Nephron progenitor cell (in vitro differentiated cells): Measurements from ENCODE around the gene SAA4.
"Not testable (repeated sequence)": the region's sequence is repeated elsewhere in the genome, so short reads cannot be mapped to it uniquely, and the experiment has no call there.

Experiments used
- DNase-seq: peaks from one replicate; pipeline ENCODE4 v3.0.0; 2021
- H3K27ac Mint-ChIP-seq: 2 replicates; pipeline ENCODE4 v1.8.0; 2021; ENCODE audit warnings: mild to moderate bottlenecking, moderate library complexity, mixed read lengths
- H3K27me3 Mint-ChIP-seq: 2 replicates; pipeline ENCODE4 v1.8.0; 2021; ENCODE audit warnings: mild to moderate bottlenecking, low read depth, mixed read lengths; ENCODE audit not compliant: poor library complexity
- H3K36me3 Mint-ChIP-seq: 2 replicates; pipeline ENCODE4 v1.8.0; 2021; ENCODE audit warnings: low read depth, mixed read lengths
- H3K4me1 Mint-ChIP-seq: 2 replicates; pipeline ENCODE4 v1.8.0; 2021; ENCODE audit warnings: mixed read lengths
- H3K4me3 Mint-ChIP-seq: 2 replicates; pipeline ENCODE4 v1.8.0; 2021; ENCODE audit warnings: mild to moderate bottlenecking, moderate library complexity, mixed read lengths
- H3K9me3 Mint-ChIP-seq: 2 replicates; pipeline ENCODE4 v1.8.0; 2021; ENCODE audit warnings: mild to moderate bottlenecking, moderate library complexity, mixed read lengths
- TF ChIP-seq, protein P1 (sequence below): fragments of 200-600 bp; sonication (generic); IDR thresholded peaks from 2 replicates; pipeline ENCODE4 v1.5.0; 2021; ENCODE audit warnings: antibody characterized with exemption

SAA4 gene

DNA sequence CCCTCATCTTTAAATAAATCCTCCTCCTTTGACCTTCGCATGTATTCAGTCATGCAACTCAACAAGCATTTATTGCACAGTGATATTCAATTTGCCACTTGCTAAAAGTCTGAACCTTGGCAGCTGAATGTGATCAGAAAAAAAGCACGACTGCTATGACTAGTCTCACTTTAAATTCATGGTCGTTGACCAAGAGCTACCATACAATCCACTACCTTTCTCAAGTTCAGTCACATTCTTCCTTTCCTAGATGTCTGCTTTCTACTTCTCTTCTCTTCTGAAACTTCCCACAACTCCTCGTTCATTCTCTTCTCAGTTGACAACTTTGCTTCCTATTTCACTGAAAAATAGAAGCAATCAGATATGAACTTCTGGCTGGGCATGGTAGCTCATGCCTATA lies 27.4 kb upstream of the SAA4 start:
- TF ChIP-seq, protein P1, sequence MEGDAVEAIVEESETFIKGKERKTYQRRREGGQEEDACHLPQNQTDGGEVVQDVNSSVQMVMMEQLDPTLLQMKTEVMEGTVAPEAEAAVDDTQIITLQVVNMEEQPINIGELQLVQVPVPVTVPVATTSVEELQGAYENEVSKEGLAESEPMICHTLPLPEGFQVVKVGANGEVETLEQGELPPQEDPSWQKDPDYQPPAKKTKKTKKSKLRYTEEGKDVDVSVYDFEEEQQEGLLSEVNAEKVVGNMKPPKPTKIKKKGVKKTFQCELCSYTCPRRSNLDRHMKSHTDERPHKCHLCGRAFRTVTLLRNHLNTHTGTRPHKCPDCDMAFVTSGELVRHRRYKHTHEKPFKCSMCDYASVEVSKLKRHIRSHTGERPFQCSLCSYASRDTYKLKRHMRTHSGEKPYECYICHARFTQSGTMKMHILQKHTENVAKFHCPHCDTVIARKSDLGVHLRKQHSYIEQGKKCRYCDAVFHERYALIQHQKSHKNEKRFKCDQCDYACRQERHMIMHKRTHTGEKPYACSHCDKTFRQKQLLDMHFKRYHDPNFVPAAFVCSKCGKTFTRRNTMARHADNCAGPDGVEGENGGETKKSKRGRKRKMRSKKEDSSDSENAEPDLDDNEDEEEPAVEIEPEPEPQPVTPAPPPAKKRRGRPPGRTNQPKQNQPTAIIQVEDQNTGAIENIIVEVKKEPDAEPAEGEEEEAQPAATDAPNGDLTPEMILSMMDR: no peak
- Mint-ChIP-seq H3K27me3 (peaks cover 8% of the 10 kb centered on the region), H3K27ac (no peak overlapping the region), H3K9me3 (no peaks in the 10 kb centered on the region), H3K4me3 (no peak overlapping the region), H3K4me1 (peaks cover 5% of the 10 kb centered on the region), H3K36me3 (no peaks in the 10 kb centered on the region)
- DNase-seq: no peak

DNA sequence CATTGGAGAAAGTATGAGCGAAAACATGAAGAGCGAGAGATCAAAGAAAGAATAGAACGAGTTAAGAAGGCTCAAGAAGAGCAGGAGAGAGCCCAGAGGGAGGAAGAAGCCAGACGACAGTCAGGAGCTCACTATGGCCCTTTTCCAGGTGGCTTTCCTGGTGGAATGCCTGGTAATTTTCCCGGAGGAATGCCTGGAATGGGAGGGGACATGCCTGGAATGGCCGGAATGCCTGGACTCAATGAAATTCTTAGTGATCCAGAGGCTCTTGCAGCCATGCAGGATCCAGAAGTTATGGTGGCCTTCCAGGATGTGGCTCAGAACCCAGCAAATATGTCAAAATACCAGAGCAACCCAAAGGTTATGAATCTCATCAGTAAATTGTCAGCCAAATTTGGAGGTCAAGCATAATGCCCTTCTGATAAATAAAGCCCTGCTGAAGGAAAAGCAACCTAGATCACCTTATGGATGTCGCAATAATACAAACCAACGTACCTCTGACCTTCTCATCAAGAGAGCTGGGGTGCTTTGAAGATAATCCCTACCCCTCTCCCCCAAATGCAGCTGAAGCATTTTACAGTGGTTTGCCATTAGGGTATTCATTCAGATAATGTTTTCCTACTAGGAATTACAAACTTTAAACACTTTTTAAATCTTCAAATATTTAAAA lies 26.2 kb upstream of the SAA4 start:
- not testable (repeated sequence) for H3K36me3 Mint-ChIP-seq, H3K27me3 Mint-ChIP-seq, H3K27ac Mint-ChIP-seq, H3K4me1 Mint-ChIP-seq, H3K9me3 Mint-ChIP-seq, DNase-seq, H3K4me3 Mint-ChIP-seq

DNA sequence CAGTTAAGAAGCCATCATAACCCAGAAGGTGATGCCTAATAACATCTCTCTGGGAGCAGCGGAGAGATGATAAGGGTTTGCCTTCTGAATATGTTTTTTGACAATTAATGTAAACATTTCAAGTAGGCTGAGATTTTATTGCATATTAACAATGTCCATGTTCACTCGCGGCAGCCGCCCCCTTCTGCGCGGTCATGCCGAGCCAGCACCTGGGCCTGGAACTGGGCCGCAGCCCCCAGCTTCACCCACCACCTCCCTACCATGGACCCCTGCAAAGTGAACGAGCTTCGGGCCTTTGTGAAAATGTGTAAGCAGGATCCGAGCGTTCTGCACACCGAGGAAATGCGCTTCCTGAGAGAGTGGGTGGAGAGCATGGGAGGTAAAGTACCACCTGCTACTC lies 25.1 kb upstream of the SAA4 start:
- no peak overlapping the region for H3K4me3 Mint-ChIP-seq
- DNase-seq: no peak
- peaks cover 5% of the 10 kb centered on the region for H3K4me1 Mint-ChIP-seq
- no peaks in the 10 kb centered on the region for H3K36me3 Mint-ChIP-seq
- H3K27ac Mint-ChIP-seq: no peak overlapping the region
- TF ChIP-seq, protein P1: no peak
- H3K27me3 Mint-ChIP-seq: peaks cover 9% of the 10 kb centered on the region
- H3K9me3 Mint-ChIP-seq: no peaks in the 10 kb centered on the region

DNA sequence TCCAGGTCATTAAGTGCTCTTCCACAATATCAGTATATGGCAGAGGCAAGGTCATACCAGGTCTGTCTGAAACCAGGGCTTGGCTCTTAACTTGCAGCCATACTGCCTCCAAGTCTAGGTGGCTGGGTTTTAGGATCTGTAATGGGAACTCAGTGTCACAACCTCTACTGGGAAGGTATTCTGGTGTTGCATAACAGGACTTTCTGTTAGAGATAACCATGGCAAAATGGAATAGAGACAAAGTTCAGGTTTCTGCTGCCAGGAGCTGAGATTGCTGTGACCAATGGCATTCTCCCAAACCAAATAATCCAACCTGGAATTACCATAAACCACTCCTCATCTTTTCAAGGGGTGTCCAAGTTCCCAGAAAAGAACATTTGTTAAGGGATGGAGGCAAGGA lies 22.7 kb upstream of the SAA4 start:
- Mint-ChIP-seq H3K27ac (no peak overlapping the region), H3K27me3 (peaks cover 14% of the 10 kb centered on the region), H3K4me1 (no peaks in the 10 kb centered on the region), H3K4me3 (no peak overlapping the region), H3K36me3 (no peaks in the 10 kb centered on the region), H3K9me3 (no peaks in the 10 kb centered on the region)
- TF ChIP-seq, protein P1: no peak
- no peak for DNase-seq

DNA sequence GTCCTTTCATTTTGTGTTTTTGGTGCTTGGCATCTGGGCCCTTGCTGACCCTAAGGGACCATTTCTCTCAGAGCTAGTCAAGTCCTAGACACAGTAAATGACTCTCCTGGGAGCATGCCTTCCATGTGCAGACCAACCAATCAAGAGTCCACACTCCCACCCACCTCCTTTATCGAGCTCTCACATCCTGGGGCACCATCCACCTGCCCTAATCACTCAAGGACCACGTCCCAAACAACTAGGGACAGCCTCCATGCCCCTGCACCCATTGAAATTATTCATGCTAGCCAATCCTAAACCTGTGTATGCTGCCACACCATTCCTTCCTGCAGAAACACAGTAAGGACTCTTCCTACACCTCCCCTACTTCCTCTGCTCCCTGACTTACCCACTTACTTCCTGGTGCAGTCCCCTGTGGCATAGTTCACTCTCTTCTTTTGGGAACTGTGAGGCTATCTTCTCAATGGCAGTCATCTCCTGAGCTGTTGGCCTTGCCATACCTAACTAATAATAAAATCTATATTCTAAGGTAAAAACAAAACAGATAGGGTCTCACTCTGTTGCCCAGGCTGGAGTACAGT lies 18.3 kb upstream of the SAA4 start:
- no peak overlapping the region for H3K4me3 Mint-ChIP-seq
- H3K4me1 Mint-ChIP-seq: peaks cover 5% of the 10 kb centered on the region
- TF ChIP-seq, protein P1: no peak
- DNase-seq: no peak
- peaks cover 21% of the 10 kb centered on the region for H3K27me3 Mint-ChIP-seq
- H3K9me3 Mint-ChIP-seq: no peaks in the 10 kb centered on the region
- no peak overlapping the region for H3K27ac Mint-ChIP-seq
- H3K36me3 Mint-ChIP-seq: no peaks in the 10 kb centered on the region

DNA sequence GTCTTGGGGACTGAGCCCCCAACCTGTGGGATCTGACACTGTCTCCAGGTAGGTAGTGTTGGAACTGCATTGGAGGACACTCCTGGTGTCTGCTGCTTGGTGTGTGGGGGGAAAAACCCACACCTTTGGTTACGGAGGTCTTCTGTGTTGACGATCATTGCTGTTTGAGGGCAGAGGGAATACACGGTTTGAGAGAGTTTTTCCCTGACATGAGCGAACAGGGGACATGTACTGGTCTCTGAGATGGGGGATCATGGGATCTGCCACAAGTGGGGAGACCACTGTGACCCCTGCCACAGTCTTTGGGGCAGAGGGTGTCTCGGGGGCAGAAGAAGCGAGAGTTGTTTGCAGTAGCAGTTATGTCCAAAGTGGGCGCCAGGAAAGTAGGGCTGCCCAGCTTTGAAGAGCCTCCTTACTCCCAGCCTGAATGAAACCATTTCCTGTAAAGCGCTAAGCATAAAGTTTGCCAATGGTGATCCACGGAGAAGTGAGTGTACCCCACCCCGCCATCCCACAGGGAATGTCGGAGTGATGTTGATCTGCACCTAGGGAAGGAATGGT lies 17.3 kb upstream of the SAA4 start:
- no peaks in the 10 kb centered on the region for H3K36me3 Mint-ChIP-seq
- DNase-seq: no peak
- TF ChIP-seq, protein P1: no peak
- peaks cover 27% of the 10 kb centered on the region for H3K27me3 Mint-ChIP-seq
- H3K9me3 Mint-ChIP-seq: no peaks in the 10 kb centered on the region
- H3K27ac Mint-ChIP-seq: no peak overlapping the region
- no peak overlapping the region for H3K4me3 Mint-ChIP-seq
- peaks cover 5% of the 10 kb centered on the region for H3K4me1 Mint-ChIP-seq
